HEK293 (cell line): ENCODE data around the gene DNASE2.

Experiments
- CTCF ChIA-PET: fragments of 350-600 bp; formaldehyde crosslinking; extraction: SDS; loops from one replicate; lab custom pipeline; 2021; ENCODE audit warnings: antibody characterized with exemption; lab: Yijun Ruan, JAX
- POLR2A ChIA-PET: fragments of 300-600 bp; formaldehyde crosslinking; extraction: SDS; loops from one replicate; lab custom pipeline; 2020; ENCODE audit warnings: antibody characterized with exemption, inconsistent platforms; lab: Yijun Ruan, JAX
- H3K27ac ChIP-seq: fragments of 200-500 bp; sonication (Bioruptor generic); 2 replicates; pipeline ENCODE4 v1.5.1; 2014; ENCODE audit warnings: low read depth, low read length, control low read depth, inconsistent platforms; ENCODE audit errors: extremely low read depth
- H3K36me3 ChIP-seq, 2 experiments: fragments of 200-500 bp in 1 of 2; sonication (Bioruptor generic) in 1 of 2; 1 replicate in 1 of 2; 2 replicates in 1 of 2; pipeline ENCODE4 v1.5.1; 2014 to 2017; ENCODE audit warnings: inconsistent platforms in 2 of 2, low read length in 2 of 2; ENCODE audit not compliant: control insufficient read depth in 2 of 2, insufficient read depth in 1 of 2
- H3K4me1 ChIP-seq: fragments of 200-500 bp; sonication (Bioruptor generic); 2 replicates; pipeline ENCODE4 v1.5.1; 2014; ENCODE audit warnings: mild to moderate bottlenecking, low read length, inconsistent platforms; ENCODE audit not compliant: control insufficient read depth, insufficient read depth
- H3K4me3 ChIP-seq: 2 replicates; pipeline ENCODE4 v1.5.1; 2011; ENCODE audit warnings: low read depth, mild to moderate bottlenecking, control low read depth, low read length, moderate library complexity
- H3K9me3 ChIP-seq: fragments of 200-500 bp; sonication (Bioruptor generic); 2 replicates; pipeline ENCODE4 v1.5.1; 2014; ENCODE audit warnings: low read depth, low read length, inconsistent platforms; ENCODE audit not compliant: control insufficient read depth, insufficient read depth
- GLIS1 ChIP-seq: fragments of 450-650 bp; formaldehyde crosslinking; IDR thresholded peaks from 2 replicates; pipeline ENCODE4 v1.5.1; 2016; ENCODE audit warnings: missing biosample characterization, missing genetic modification characterization
- KLF17 ChIP-seq: fragments of 450-650 bp; formaldehyde crosslinking; IDR thresholded peaks from 2 replicates; pipeline ENCODE4 v1.5.1; 2016; ENCODE audit warnings: missing biosample characterization, missing genetic modification characterization
- MZF1 ChIP-seq: fragments of 450-650 bp; formaldehyde crosslinking; IDR thresholded peaks from 2 replicates; pipeline ENCODE4 v1.5.1; 2017; ENCODE audit warnings: missing biosample characterization, missing genetic modification characterization, borderline replicate concordance
- RBAK ChIP-seq: fragments of 450-650 bp; formaldehyde crosslinking; IDR thresholded peaks from 2 replicates; pipeline ENCODE4 v1.5.1; 2016; ENCODE audit warnings: missing biosample characterization, missing genetic modification characterization
- SALL2 ChIP-seq: fragments of 450-650 bp; formaldehyde crosslinking; IDR thresholded peaks from 2 replicates; pipeline ENCODE4 v1.5.0; 2017; ENCODE audit warnings: missing biosample characterization, mild to moderate bottlenecking, missing genetic modification characterization, borderline replicate concordance
- SP2 ChIP-seq: fragments of 450-650 bp; formaldehyde crosslinking; IDR thresholded peaks from 2 replicates; pipeline ENCODE4 v1.5.1; 2016; ENCODE audit warnings: missing biosample characterization, missing genetic modification characterization
- ZBTB1 ChIP-seq: fragments of 450-650 bp; formaldehyde crosslinking; IDR thresholded peaks from 2 replicates; pipeline ENCODE4 v1.5.1; 2016; ENCODE audit warnings: missing biosample characterization, missing genetic modification characterization
- ZBTB17 ChIP-seq: fragments of 450-650 bp; formaldehyde crosslinking; IDR thresholded peaks from 2 replicates; pipeline ENCODE4 v1.5.1; 2016; ENCODE audit warnings: missing biosample characterization, missing genetic modification characterization
- ZBTB21 ChIP-seq: fragments of 450-650 bp; formaldehyde crosslinking; IDR thresholded peaks from 2 replicates; pipeline ENCODE4 v1.5.1; 2017; ENCODE audit warnings: missing biosample characterization, missing genetic modification characterization
- ZFHX2 ChIP-seq: fragments of 450-650 bp; formaldehyde crosslinking; conservative IDR thresholded peaks from 2 replicates; pipeline ENCODE4 v1.5.1; 2016; ENCODE audit warnings: missing biosample characterization, missing genetic modification characterization
- ZFP41 ChIP-seq: fragments of 450-650 bp; formaldehyde crosslinking; IDR thresholded peaks from 2 replicates; pipeline ENCODE4 v1.5.1; 2016; ENCODE audit warnings: missing biosample characterization, missing genetic modification characterization, borderline replicate concordance
- ZNF155 ChIP-seq: fragments of 450-650 bp; formaldehyde crosslinking; IDR thresholded peaks from 2 replicates; pipeline ENCODE4 v1.5.1; 2016; ENCODE audit warnings: missing biosample characterization, missing genetic modification characterization
- ZNF19 ChIP-seq: fragments of 450-650 bp; formaldehyde crosslinking; IDR thresholded peaks from 2 replicates; pipeline ENCODE4; 2016; ENCODE audit warnings: missing biosample characterization, missing genetic modification characterization, low read depth
- ZNF23 ChIP-seq: fragments of 450-650 bp; formaldehyde crosslinking; IDR thresholded peaks from 2 replicates; pipeline ENCODE4 v1.5.1; 2016; ENCODE audit warnings: missing biosample characterization, missing genetic modification characterization, borderline replicate concordance
- ZNF274 ChIP-seq, 2 experiments: fragments of 200-500 bp in 1 of 2; fragments of 450-650 bp in 1 of 2; sonication (Bioruptor generic) in 1 of 2; formaldehyde crosslinking in 1 of 2; IDR thresholded peaks; 2 replicates each; pipeline versions ENCODE4 v1.5.1 to v1.6.1; 2014 to 2016; ENCODE audit warnings: borderline replicate concordance in 1 of 2, inconsistent platforms in 1 of 2, low read length in 1 of 2, missing biosample characterization in 1 of 2, missing genetic modification characterization in 1 of 2
- ZNF404 ChIP-seq: fragments of 450-650 bp; formaldehyde crosslinking; IDR thresholded peaks from 2 replicates; pipeline ENCODE4 v1.5.1; 2017; ENCODE audit warnings: missing biosample characterization, missing genetic modification characterization
- ZNF48 ChIP-seq: fragments of 450-650 bp; formaldehyde crosslinking; IDR thresholded peaks from 2 replicates; pipeline ENCODE4 v1.5.1; 2016; ENCODE audit warnings: missing biosample characterization, missing genetic modification characterization
- ZNF610 ChIP-seq: fragments of 450-650 bp; formaldehyde crosslinking; IDR thresholded peaks from 2 replicates; pipeline ENCODE4 v1.5.1; 2016; ENCODE audit warnings: missing biosample characterization, missing genetic modification characterization, borderline replicate concordance
- ZNF701 ChIP-seq: fragments of 450-650 bp; formaldehyde crosslinking; IDR thresholded peaks from 2 replicates; pipeline ENCODE4 v1.5.1; 2016; ENCODE audit warnings: missing biosample characterization, missing genetic modification characterization
- ZSCAN23 ChIP-seq: fragments of 450-650 bp; formaldehyde crosslinking; IDR thresholded peaks from 2 replicates; pipeline ENCODE4 v1.5.1; 2016; ENCODE audit warnings: missing biosample characterization, missing genetic modification characterization
- TF ChIP-seq, protein P1 (sequence below): fragments of 450-650 bp; formaldehyde crosslinking; IDR thresholded peaks from 2 replicates; pipeline ENCODE4 v1.5.1; 2016; ENCODE audit warnings: missing biosample characterization, missing genetic modification characterization
- TF ChIP-seq, protein P2 (sequence below): fragments of 450-650 bp; formaldehyde crosslinking; IDR thresholded peaks from 2 replicates; pipeline ENCODE4; 2016; ENCODE audit warnings: missing biosample characterization, missing genetic modification characterization
- TF ChIP-seq, protein P3 (sequence below): IDR thresholded peaks from 2 replicates; pipeline ENCODE4 v1.6.1; 2011; ENCODE audit warnings: mild to moderate bottlenecking, low read depth, low read length, borderline replicate concordance

Gene DNASE2

DNA sequence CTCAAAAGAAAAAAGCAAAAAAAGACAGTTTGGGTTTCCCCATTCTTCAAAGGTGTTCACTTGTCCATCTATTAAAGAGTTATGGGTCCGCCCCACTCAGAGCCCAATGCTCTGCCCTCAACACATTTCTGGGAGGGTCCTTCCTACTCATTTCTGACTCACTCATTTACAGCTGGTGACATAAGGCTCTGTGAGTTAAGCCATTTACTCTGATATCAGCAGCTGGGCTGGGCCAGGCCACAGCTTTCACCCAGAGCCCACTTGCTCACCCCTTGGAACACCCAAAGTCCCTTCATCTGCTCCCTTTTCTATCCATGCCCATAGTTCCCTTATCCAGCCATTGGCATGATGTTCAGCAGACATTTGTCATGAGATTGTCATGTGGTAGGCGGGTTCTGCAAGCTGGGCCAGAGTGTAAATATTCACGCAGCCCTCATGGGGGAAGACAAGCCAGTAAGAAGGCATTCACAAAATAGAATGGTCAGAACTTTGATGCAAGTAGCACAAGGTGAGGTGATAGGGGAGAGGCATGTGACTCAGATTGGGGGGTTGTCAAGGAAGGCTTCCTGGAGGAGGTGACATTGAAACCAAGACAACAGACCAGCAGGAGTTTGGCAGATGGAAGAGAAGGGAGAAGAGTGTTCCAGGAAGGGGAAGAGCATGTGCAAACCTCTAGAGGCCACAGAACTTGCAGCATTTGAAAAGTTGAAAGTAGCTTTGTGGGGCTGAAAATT is 37.1 kb downstream of the DNASE2 start (continued):
- TF ChIP-seq MZF1 (tag by site-specific recombination) (no peak), ZNF701 (tag by site-specific recombination) (no peak), ZBTB17 (tag by site-specific recombination) (peak; percentile 66), SALL2 (tag by site-specific recombination) (no peak), ZBTB21 (tag by site-specific recombination) (no peak), SP2 (tag by site-specific recombination) (peak; percentile 44), ZNF610 (tag by site-specific recombination) (no peak), GLIS1 (tag by site-specific recombination) (no peak), ZBTB1 (tag by site-specific recombination) (no peak), KLF17 (tag by site-specific recombination) (peak; percentile 63; the same call in 1 of the 2 replicates), RBAK (no peak), ZNF48 (no peak), ZNF19 (tag by site-specific recombination) (no peak), ZSCAN23 (tag by site-specific recombination) (no peak)
- TF ChIP-seq, protein P1, sequence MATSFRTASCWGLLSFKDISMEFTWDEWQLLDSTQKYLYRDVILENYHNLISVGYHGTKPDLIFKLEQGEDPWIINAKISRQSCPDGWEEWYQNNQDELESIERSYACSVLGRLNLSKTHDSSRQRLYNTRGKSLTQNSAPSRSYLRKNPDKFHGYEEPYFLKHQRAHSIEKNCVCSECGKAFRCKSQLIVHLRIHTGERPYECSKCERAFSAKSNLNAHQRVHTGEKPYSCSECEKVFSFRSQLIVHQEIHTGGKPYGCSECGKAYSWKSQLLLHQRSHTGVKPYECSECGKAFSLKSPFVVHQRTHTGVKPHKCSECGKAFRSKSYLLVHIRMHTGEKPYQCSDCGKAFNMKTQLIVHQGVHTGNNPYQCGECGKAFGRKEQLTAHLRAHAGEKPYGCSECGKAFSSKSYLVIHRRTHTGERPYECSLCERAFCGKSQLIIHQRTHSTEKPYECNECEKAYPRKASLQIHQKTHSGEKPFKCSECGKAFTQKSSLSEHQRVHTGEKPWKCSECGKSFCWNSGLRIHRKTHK (tag by site-specific recombination) = no peak
- TF ChIP-seq, protein P2, sequence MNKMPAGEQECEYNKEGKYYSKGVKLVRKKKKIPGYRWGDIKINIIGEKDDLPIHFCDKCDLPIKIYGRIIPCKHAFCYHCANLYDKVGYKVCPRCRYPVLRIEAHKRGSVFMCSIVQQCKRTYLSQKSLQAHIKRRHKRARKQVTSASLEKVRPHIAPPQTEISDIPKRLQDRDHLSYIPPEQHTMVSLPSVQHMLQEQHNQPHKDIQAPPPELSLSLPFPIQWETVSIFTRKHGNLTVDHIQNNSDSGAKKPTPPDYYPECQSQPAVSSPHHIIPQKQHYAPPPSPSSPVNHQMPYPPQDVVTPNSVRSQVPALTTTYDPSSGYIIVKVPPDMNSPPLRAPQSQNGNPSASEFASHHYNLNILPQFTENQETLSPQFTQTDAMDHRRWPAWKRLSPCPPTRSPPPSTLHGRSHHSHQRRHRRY (tag by site-specific recombination) = no peak
- TF ChIP-seq, protein P3, sequence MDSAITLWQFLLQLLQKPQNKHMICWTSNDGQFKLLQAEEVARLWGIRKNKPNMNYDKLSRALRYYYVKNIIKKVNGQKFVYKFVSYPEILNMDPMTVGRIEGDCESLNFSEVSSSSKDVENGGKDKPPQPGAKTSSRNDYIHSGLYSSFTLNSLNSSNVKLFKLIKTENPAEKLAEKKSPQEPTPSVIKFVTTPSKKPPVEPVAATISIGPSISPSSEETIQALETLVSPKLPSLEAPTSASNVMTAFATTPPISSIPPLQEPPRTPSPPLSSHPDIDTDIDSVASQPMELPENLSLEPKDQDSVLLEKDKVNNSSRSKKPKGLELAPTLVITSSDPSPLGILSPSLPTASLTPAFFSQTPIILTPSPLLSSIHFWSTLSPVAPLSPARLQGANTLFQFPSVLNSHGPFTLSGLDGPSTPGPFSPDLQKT = no peak
- TF ChIP-seq, all 188 proteins: peak for 5

DNA sequence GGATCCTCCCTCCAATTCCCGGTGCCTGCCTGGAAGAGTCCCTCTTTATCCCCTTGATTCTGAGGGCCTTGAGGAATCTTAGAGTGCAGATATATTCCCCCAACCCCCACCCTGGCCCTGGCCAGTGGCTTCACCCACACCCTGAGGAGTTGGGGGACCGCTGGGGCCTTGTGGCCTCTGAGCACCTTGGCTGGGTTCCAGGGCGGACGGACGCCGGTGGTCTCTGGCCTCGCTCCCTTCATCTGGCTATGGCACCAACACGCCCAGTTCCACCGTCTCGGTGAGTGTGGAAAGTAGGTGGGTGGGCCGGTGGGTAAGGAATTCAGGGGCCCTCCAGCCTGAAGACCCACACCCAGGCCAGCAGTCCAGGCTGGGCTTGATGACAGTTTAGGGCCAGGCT is 37.9 kb downstream of the DNASE2 start:
- CTCF ChIA-PET = interaction anchor here (1.2 to 7.2 kb wide), 2 partner anchors 78 to 83 kb away, joined by 3 to 62 read pairs; no protein-coding TSS in a partner anchor
- Histone ChIP-seq H3K4me1 (no peaks in the 10 kb centered on the region), H3K27ac (no peak overlapping the region)

DNA sequence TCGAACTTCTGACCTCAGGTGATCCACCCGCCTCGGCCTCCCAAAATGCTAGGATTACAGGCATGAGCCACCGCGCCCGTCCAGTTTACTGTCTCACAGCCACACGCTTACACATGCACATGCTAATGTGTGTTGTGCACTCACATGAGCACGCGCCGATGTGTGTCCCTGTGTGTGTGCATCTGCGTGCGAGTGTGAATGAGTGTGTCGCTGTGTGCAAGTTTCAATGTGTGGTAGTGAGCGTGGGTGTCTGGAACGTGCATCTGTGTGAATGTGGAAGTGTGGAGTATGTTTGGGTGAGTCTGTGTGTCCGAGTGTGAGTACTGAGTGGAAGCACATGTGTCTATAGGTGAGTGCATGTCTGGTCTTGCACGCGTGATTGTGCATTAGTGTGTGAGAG is 38.7 kb downstream of the DNASE2 start:
- H3K4me3 ChIP-seq = no peak overlapping the region
- POLR2A ChIA-PET = no interaction called here
- no peaks in the 10 kb centered on the region for H3K4me1 ChIP-seq

More for the DNA sequence above, 37.9 kb downstream of the DNASE2 start:
- H3K4me3 ChIP-seq = no peak overlapping the region
- H3K36me3 ChIP-seq = no peaks in the 10 kb centered on the region
- POLR2A ChIA-PET = no interaction called here
- H3K9me3 ChIP-seq = no peaks in the 10 kb centered on the region
- no peak for TF ChIP-seq ZNF23 (tag by site-specific recombination)
- TF ChIP-seq, all 188 proteins: peak for 0

More for the DNA sequence above, 38.7 kb downstream of the DNASE2 start:
- no peak for TF ChIP-seq ZNF274 (IDR thresholded peaks at IDR 0.05; ENCODE audit: low read length)
- TF ChIP-seq ZNF274 (tag by site-specific recombination; IDR thresholded peaks at IDR 0.05; ENCODE audit: borderline replicate concordance) = no peak
- TF ChIP-seq ZNF404 (tag by site-specific recombination) = no peak
- TF ChIP-seq ZFHX2 (tag by site-specific recombination) = peak; percentile 41; the same call in 1 of the 2 replicates
- TF ChIP-seq ZNF155 (tag by site-specific recombination) = no peak
- TF ChIP-seq ZFP41 (tag by site-specific recombination) = no peak
- TF ChIP-seq ZBTB1 (tag by site-specific recombination) = no peak
- TF ChIP-seq, all 188 proteins: peak for 1
- CTCF ChIA-PET = no interaction called here
- Histone ChIP-seq H3K9me3 (no peaks in the 10 kb centered on the region), H3K27ac (no peak overlapping the region), H3K36me3 (no peaks in the 10 kb centered on the region)
